CD4-positive, alpha-beta T cell treated with Interleukin-6 at 100 ng/mL for 8 hours (primary cell): Measurements from ENCODE around the gene NUFIP2.
"Not testable (repeated sequence)": the region's sequence is repeated elsewhere in the genome, so short reads cannot be mapped to it uniquely, and the experiment has no call there.

Source experiments
- DNase-seq: peaks from one replicate; pipeline ENCODE4 v3.0.0-alpha.2; 2020; ENCODE audit warnings: mixed read lengths, low spot score

Gene NUFIP2

DNA sequence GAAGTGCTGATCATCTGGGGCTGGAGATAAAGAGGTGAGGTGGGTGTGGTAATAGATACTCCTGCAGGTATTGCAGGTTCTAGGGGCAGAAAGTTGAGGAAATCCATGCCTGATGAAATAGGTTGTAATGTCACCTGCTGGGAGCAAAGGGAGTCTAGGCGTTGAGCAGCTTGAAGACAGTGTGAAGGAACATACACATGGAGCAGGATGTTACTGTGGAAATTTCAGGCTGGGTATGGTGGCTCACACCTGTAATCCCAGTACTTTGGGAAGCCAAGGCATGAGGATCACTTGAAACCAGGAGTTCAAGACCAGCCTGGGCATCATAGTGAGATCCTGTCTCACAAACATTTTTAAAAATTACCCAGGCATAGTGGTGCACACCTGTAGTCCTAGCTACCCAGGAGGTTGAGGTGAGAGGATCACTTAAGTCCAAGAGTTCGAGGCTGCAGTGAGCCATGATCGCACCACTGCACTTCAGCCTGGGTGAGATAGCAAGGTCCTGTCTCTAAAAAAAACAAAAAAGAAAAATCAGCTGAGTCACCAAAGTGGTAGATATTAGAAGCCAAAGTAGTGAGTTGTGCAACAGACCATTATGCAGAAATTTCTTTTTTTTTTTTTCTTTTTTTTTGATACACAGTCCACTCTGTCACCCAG is 56.3 kb downstream of the NUFIP2 start:
- no peak for DNase-seq

DNA sequence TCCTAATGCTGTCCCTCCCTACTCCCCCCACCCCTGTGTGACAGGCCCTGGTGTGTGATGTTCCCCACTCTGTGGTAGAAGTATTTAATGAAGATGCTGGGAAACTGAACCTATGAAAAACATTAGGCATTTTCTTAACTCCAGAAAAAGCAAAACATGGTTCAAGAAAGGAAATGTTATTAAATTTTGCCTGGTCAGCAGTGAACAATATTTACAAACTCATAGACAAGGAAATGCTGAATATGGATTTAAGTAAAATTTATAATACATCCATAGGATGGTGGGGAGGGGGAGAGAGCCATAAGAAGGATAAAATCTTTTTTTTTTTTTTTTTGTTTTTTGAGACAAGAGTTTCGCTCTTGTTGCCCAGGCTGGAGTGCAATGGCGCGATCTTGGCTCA is 58.0 kb downstream of the NUFIP2 start:
- DNase-seq = no peak

DNA sequence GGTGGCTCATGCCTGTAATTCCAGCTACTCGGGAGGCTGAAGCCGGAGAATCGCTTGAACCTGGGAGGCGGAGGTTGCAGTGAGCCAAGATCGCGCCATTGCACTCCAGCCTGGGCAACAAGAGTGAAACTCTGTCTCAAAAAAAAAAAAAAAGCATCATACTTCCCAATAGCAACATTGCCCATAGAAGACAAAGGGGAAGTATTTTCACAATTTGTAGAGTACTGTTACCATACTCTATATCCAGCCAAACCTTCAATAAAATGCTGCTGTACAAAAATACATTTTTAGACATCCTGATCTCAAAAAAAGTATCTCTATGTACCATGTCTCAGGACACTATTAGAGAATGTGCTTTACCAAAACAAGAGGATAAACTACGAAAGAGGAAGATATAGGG is 59.0 kb downstream of the NUFIP2 start:
- not testable (repeated sequence) for DNase-seq

DNA sequence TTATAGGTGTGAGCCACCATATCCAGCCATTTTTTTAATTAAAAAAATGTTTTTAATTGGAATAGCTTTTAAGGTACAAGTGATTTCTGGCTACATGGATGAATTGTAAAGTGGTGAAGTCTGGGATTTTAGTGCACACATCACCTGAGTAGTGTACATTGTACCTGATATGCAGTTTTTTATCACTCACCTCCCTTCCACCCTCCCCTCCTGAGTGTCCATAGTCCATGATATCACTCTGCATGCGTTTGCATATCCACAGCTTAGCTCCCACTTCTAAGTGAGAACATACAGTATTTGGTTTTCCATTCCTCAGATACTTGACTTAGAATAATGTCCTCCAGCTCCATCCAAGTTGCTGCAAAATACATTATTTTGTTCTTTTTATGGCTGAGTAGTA is 60.6 kb downstream of the NUFIP2 start:
- no peak for DNase-seq

DNA sequence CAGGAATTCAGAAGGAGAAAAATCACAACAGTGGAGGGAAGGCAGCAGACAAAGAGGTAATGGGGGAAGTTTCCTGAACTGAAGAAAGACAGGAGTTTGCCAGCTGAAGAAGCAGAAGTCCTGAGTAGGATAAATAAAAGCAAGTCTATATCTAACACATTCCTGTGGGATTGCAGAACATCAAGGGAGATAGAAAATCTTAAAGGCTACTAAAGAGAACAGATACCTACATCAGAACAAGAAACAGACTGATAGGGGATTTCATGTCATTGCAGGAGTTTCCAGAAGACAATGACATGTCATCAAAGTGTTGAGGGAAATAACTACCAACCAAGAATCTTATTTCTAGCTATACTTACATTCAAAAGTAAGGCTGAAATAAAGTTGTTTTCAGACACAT is 68.6 kb downstream of the NUFIP2 start:
- DNase-seq = no peak

DNA sequence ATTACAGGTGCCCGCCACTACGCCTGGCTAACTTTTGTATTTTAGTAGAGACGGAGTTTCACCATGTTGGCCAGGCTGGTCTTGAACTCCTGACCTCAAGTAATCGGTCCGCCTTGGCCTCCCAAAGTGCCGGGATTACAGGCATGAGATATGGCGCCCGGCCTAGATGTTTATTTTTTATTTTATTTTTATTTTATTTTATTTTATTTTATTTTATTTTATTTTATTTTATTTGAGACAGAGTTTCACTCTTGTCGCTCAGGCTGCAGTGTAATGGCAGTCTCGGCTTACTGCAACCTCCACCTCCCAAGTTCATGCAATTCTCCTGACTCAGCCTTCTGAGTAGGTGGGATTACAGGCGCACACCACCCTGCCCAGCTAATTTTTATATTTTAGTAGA is 72.6 kb downstream of the NUFIP2 start:
- DNase-seq = not testable (repeated sequence)

DNA sequence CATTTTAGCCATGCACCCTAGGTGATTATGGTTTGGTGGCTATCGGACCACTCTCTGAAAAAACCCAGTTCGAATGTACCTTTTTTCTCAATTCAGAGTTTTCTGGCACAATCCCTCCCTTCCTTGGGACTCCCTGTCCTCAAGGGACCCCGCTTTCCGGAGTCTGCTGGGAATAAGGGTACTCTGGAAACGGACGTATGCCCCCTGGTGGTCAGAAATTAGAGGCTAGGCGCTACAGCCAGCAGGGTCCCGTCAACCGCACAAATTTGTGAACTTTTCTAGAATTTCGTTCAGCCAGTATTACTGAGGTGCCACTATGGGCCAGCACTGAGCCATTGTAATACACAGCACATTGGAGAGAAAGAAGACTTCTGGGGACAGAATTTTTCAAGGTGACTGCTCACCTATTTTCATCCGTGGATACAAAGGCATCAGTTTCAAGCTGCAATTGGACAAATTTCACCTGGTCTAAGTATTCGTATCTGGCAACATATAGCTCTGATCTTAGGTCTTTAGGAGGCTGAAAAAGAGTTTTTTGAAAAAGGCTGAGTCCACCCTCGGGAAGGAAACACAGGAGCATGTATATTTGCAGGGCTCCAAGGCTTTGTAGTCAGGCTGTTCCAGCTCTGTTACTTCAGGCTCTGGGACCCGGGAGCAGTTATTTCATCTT is 74.4 kb downstream of the NUFIP2 start:
- peak; percentile 66 for DNase-seq

DNA sequence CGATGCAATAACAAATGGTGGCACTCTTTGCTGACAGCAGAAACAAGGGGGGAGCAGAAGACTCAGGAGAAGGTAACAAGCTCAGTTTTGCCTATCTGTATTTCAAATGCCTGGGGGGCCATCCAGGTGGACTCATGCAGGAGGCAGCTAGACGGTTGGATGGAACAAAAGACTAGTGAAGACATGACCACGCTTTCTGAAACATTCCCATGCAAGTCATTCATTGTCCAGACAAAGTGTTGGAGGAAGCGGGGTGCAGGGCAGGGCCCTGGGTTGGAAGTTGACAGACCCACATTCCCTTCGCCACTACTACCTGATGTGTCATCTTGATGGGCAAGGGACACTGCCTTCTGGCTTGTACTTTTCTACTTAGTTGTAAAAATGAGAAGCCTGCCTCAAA is 77.1 kb downstream of the NUFIP2 start:
- DNase-seq = no peak

DNA sequence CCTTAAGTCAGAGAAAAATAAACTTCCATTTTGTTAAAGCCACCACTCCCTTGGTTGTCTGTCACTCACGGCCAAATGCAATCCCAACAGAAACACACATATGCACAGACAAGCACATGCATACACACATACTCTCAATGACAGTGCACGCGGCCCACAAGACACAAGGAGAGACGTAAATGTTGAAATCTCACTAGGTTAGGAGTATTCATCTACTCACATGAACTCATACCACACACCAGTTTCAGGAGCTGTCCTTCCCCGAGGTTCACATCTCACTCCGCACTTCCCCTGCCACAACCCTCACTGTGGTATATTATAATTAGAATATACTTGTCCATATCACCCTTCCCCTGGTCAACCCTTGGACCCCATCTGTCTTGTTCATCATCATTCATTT is 77.8 kb downstream of the NUFIP2 start:
- DNase-seq = no peak

DNA sequence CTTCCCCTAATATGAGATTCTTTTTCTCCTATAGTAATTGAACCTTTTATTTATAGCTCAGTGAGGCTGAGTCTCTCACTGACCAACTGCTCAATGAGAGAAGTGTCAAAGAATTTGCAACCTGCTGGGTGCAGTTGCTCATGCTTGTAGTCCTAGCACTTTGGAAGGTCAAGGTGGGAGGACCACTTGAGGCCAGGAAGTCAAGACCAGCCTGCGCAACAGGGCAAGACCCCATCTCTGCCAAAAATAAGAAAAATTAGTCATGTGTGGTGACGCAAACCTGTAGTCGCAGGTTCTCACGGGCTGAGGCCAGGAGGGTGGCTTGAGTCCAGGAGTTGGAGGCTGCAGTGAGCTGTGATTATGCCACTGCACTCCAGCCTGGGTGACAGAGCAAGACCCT is 78.2 kb downstream of the NUFIP2 start:
- no peak for DNase-seq

DNA sequence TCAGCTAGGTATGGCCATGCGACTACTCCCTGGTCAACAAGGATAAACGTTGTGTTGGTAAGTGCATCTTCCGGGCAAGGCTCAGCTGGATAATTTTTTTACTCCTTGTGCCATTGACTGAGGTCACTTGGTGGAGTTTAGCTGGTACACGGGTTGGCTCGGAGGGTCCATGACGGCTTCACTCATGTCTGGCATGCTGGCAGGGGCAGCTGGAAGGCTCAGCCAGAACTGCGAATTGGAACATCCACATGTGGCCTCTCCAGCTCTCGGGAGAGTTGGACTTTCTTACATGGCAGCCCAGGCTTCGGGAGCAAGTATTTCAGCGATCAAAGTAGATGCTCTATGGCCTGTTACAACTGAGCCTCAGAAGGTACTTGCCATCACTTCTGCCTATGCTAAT is 78.8 kb downstream of the NUFIP2 start:
- DNase-seq = no peak

DNA sequence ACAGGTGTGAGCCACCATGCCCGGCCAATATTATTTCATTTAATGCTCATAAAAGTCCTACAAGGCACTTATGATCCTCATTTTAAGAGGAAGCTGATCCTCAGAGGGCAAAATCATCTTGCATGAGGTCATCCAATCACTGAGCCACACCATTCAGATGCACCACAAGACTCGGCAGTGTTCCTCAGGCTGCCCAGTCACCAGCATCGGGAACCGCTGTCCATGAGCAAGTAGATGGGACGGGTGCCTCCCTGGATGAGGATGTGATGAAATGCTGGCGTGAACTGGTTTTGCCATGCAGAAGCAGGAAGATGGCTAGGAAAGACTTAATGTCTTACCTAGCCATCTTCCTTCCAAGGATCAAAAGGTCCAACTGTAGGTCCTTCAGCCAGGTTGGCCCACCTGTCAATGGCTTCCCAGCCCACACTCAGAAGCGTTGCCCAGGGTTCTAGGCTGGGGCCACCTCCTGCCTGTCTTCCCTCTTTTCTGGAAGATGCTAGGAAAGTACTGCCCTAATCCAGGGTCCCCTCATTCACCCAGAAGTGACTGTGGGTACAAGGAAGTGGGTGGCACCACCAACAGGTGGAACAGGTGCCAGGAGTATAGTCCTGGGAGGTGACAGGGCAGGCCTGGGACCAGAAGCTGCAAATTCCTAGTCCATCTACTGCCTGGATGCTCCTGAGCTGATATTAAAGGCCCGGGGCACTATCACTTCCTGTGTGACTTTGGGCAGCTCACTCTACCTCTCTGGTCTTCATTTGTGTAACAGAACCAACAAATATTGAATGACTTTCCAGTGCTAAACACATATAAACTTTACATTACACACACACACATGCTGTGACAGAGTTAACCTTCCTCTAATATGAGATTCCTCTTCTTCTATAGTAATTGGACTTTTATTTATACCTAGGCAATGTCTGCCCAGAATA is 79.5 kb downstream of the NUFIP2 start:
- no peak for DNase-seq

DNA sequence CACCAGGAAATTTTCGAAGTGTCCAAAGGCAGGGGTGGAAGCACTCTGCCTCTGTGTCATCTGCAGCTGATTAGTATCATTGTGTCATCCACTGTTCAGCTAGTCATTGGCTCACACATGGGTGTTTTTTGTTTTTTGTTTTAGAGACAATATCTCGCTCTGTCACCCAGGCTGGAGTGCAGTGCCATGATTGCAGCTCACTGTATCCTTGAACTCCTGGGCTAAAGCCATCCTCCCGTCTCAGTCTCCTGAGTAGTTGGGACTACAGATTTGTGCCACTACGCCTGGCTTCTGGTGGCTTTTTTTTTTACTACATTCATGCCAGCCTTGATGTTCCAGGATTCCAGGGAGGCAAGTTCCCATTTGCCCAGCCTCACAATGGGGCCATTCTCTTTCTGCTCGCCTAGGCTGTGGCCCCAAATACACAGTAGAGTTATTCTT is 81.2 kb downstream of the NUFIP2 start:
- no peak for DNase-seq

DNA sequence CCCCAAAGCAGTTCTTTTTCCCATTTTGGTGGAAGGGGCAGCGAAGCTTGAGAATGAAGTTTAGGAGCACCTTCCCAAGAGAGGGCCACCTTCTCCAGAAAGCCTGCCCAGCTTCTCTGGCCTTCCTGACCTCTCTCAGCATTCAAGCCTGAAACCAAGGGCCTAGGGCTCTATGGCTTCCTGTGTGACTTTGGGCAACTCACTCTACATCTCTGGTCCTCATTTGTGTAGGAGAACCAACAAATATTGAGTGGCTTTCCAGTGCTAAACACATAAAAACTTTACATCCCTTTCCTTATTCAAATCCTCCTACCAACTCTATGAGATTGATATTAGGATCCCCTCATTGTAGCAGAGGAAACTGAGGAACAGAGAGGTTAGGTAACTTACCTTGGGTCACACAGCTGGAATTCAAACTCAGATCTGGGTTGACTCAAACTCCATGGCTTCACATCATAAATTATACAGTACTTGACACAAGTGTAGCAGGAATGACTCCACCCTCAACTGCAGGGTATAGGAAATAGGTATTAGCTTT is 81.8 kb downstream of the NUFIP2 start:
- DNase-seq = no peak

DNA sequence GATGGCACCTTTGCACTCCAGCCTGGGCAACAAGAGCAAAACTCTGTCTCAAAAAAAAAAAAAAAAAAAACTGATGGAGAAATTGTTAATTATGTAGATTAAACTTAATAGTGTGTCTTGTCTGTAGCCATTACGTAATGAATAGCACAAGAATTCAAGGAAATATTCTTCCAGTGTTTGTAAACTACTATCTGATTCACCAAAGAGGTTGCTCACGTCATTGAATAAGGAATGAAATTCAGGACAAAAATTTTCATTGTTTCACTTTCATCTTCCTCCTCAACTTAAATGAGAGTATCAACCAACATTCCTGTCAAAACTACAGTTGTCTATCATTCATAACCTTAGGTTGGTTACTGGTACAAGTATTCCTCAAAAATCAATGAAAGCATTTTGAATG is 83.1 kb downstream of the NUFIP2 start:
- DNase-seq = no peak

DNA sequence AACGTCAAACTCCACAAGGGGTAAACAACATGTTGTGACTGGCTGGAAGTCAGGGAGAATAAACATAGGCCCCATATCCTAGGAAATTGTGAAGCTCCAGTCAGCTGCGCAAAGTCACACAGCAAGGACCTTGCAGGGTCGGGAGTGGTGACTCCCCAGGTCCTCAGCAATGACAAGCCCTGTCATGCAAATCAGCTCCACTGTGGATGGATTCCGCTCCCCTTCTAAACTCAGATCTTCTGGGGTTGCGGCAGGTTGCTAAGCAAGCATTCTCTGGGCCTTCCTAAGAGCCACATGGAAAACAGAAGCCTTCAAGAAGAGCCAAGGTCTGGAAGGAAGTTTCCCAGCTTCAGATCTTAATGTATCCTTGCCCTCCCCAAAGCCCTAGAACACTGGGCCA is 84.9 kb downstream of the NUFIP2 start:
- no peak for DNase-seq

DNA sequence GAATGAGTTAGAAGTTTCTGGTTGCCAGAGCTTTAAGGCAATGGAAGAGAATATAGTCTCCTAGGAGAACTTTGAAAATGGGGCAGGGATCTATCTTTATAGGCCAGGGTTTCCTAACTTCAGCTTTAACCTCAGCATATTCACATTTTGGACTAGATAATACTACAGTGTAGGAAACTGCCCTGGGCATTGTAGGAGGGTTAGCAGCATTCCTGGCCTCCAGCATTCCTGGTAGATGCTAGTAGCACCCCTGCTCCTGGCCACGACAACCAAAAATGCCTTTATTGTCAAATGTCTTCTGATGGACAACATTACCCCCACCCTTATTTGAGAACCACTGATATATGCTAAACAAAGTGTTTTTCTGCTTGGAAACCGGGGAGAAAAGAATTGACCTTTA is 86.0 kb downstream of the NUFIP2 start:
- no peak for DNase-seq
